ENCODE data around the gene PRKCH.
"Not testable (repeated sequence)": the region's sequence is repeated elsewhere in the genome, so short reads cannot be mapped to it uniquely, and the experiment has no call there.

Gene PRKCH

GRCh38 chr14:61308701-61309100 lies 12.7 kb upstream of the PRKCH start:
- not testable (repeated sequence) for DNase-seq

DNA sequence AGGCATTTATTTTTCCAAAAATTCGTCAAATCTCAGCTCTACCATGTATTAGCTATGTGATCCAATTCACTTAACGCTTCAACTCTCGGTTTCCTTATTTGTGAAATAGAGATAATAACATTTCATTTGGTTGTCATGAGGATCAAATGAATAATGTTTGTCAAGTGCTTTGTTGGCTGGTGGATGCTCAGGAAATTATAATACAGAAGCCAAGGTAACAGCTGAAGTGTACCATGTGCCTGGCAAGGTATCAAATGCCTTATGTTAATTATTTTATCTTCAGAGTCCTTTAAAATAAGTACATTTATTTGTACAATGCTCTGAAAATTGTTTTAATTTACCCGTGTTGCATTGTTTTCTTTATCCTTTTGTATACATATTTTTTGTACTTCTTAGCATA lies 6.1 kb upstream of the PRKCH start:
- no peak for DNase-seq

GRCh38 chr14:61319086-61319485 lies 2.3 kb upstream of the PRKCH start:
- DNase-seq: no peak

DNA sequence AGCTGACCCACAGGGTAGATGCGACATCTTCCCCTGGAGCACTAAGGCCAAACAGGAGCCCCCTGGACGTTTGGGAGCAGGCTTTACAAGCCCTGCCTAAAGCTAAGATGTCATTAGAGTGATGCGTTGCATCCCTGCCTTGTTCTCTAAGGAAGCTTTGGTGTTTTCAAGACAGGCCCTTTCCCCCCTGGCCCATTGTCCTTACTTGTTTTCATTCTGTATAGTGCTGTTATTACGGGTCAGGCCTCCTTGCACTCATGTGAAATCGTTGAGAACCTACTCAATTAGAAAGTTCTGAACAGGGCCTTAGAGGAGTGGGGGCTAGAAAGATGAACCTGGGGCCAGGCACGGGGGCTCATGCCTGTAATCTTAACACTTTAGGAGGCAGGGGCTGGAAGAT lies 1.7 kb upstream of the PRKCH start:
- no peak for DNase-seq

DNA sequence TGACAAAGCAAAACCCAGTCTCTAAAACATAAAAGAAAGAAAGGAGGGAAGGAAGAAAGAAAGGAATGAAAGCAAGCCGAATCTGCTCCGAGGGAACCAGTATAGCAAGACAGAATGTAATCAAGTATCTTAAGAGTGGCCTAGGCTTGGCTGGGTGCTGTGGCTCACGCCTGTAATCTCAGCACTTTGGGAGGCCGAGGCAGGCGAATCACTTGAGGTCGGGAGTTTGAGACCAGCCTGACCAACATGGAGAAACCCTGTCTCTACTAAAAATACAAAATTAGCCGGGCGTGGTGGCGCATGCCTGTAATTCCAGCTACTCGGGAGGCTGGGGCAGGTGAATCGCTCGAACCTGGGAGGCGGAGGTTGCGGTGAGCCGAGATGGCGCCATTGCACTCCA lies 1.2 kb upstream of the PRKCH start:
- not testable (repeated sequence) for DNase-seq

- no peak for DNase-seq
These were observed 484 bp upstream of the PRKCH start for GRCh38 chr14:61320806-61321384.

DNA sequence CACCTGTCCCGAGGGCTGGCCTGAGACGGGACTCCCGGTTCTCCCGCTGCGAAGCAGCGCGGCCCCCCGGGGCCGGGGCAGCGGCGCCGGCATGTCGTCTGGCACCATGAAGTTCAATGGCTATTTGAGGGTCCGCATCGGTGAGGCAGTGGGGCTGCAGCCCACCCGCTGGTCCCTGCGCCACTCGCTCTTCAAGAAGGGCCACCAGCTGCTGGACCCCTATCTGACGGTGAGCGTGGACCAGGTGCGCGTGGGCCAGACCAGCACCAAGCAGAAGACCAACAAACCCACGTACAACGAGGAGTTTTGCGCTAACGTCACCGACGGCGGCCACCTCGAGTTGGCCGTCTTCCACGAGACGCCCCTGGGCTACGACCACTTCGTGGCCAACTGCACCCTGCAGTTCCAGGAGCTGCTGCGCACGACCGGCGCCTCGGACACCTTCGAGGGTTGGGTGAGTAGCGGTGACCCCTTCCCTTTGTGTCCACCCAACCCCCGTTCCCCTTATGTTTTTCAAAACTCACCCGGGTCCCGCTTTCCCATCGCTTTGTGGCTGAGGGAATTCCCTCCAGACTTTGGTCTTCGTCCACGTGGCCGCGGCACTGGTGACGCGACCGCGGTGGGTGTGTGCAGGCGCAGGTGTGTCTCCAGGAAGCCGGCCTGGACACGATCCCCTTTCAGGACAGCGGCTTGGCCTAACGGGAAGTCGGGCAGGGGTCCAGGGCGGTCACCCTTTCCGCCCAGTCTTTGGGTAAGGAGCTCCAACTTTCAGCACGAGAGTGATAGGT lies 826 bp downstream of the PRKCH start:
- no peak for DNase-seq

DNA sequence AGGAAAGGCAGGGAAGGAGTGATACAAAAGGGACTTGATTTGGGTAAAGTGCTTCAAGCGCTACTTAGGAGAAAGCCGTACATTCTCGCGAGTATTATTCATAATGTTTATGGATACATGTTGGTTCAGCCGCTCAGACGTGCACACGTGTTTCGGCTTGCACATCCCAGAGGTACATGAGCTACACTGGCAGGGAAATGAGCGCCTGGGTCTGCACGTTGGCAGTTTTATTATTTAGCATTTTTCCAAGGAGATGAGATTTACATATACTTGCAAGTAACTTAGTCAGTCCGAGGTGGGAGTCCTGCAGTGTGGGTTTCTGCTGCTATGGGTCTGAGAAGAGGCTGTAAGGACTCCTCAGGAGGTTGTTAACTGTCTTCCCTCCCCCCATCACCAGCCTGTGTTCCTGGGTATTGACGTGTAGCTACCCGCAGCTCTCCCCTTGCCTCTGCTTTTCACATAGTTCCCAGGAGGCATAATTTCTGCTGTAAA lies 1.5 kb downstream of the PRKCH start:
- DNase-seq: no peak

DNA sequence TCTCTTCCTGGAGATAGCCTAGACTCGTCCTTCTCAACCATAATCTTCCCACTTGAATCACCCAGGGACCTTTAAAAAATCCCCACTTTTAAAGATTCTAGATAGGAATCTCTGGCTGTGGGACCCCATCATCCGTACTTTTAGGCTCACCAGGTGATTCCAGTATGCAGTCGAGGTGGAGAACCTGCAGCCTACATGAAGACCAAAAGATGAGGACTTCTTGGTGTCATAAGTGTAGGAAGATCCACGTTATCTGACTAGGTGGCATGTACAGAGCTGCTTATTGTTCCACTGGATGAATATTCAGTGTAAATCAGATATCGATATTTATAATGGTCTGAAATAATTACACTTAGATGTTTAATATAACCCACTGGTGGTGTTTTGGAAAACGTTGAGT lies 2.6 kb downstream of the PRKCH start:
- DNase-seq: no peak

DNA sequence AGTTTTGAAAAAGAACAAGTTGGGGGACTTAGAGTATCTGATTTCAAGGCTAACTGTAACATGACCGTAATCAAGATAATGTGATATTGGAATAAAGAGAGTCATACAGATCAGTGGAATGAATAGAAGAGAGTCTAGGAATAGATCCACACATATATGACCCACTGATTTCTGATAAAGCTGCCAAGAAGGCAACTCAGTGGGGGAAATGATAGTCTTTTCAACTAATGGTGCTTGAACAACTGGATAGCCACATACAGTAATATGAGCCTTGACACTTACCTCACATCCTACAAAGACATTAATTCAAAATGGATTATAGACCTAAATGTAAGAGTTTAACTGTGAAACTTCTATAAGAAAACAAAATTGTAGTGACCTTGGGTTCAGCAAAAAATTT lies 3.8 kb downstream of the PRKCH start:
- no peak for DNase-seq

- no peak for DNase-seq
These were observed 4.8 kb downstream of the PRKCH start for GRCh38 chr14:61326146-61326545.

DNA sequence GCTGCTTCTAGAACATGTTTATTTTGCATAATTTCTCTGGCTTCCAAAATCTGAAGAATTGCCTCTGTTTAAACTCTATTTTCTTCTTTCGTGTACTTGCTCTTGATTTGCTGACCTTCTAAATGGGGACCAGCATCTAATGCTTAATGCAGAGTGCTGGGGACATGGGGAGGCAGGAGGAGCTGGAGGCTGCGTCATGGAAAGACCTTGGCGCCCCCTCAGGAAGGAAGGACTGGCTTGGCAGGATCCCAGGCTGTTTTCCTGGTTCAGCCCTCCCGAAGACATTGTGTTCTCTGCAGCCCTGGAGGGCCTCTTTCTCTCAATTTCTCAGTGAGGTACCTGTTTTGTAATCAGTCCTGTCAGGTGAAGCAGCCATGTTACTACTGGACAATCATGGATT lies 5.5 kb downstream of the PRKCH start:
- no peak for DNase-seq

DNA sequence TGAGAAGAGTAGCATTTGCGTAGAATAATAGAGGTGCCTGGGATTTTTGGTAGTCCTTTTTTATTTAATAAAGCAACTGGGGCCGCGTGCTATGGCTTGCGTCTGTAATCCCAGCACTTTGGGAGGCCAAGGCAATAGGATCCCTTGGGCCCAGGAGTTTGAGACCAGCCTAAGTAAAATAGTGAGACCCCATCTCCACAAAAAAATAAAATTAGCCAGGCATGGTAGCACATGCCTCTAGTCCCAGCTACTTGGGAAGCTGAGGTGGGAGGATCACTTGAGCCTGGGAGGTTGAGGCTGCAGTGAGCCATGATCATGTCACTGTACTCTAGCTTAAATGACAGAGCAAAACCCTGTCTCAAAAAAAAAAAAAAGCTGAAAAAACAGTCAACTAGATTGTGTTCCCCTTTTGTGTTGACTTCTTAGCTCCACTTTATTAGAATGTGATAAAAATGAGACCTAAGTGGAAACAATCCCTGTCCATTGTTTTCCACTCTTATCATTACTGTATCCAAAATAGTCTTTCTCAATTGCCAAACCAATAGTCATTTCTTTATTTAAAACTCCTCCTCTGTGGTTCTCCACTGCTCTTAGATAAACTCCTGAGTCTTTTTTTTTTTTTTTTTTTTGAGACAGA lies 7.4 kb downstream of the PRKCH start:
- no peak for DNase-seq

DNA sequence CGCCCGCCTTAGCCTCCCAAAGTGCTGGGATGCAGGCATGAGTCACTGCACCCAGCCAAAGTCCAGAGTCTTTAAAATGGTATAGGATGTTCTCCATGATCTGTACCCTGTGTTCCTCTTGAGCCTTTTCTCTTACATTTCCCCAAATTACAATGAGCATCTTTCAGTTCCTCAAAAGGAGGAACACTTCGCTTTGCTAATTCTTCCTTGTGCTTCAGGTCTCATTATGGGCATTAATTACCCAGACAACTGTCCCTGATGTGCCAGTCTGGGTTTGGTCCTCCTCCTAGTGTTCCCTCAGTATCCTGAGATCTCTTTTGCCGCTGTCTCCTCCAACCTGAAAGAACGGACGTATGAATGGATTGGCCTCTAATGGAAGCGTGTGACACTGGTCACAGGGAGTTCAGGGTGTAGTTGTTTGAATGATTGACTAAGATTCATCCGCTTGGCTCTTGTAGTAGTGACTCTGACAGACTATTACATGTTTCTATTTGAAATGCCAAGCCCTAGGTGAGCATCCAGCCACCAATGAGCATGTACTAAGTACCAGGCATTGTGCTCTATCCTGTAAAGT lies 8.2 kb downstream of the PRKCH start:
- DNase-seq: no peak

- no peak for DNase-seq
These were observed 9.1 kb downstream of the PRKCH start for GRCh38 chr14:61330511-61330910.

GRCh38 chr14:61331992-61332657 lies 10.7 kb downstream of the PRKCH start:
- no peak for DNase-seq

- DNase-seq: no peak
These were observed 11.3 kb downstream of the PRKCH start for GRCh38 chr14:61332658-61333029.

DNA sequence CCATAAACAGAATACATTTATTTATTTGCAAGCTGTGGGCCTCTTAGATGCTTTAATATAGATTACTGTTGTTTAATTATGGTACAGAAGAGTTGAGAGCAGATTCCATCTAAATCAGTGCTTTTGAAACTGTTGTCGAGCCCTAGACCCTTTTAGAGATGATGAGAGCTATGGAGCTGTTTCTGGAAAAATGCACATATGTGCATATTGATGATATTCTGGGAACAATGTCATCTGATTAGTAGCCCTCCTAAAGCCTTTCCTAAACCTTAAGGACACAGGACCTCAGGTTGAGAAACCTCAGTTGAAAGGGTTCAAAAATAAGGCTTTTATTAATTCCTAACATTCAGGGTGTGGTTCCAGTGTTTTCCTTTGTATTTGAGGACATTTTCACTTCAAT lies 11.7 kb downstream of the PRKCH start:
- no peak for DNase-seq

- no peak for DNase-seq
These were observed 12.9 kb downstream of the PRKCH start for GRCh38 chr14:61334197-61334701.

DNA sequence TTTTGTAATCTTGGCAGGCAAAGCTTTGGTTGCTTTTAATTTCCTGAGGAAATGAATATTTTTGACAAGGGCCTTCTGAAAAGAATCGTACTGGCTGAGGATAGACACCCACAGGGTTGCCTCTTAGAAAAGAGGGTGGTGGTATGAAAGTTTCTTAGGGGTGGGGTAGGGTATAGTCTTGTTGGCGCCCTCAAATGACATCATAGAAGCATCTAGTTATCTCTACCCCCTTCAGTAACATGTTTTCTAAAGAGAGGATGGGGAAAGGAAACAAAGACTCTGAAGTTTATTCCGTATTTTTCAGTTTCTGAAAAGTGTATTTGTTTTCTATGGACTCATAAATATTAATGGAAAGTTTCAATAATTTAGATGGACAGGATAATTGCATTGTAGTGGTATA lies 13.7 kb downstream of the PRKCH start:
- no peak for DNase-seq

DNA sequence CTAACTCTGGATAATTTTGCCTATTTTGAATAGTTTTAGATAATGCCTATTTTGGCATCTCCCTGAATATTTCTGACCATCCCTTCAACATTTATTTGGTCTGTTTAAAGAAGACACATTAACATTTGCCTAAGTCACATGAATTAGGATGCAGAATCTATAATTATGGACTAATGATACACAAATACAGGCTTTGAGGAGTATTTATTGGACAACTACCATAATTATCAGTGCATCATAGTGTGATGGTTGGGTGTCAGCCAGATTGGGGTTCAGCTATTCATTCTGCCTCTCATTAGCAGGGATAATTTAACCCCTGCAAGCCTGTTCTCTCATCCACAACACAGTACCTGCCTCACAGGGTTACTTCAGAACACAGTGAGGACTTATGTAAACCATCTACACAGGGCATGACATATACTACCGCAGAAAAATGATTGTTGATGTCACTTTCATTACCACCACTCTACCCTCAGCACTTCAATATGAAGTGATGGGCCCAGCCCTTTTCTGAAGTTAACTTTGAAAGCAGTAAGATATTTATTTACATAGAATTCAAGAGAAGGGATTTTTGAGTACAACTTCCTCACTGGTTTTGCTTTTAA lies 14.4 kb downstream of the PRKCH start:
- no peak for DNase-seq

DNA sequence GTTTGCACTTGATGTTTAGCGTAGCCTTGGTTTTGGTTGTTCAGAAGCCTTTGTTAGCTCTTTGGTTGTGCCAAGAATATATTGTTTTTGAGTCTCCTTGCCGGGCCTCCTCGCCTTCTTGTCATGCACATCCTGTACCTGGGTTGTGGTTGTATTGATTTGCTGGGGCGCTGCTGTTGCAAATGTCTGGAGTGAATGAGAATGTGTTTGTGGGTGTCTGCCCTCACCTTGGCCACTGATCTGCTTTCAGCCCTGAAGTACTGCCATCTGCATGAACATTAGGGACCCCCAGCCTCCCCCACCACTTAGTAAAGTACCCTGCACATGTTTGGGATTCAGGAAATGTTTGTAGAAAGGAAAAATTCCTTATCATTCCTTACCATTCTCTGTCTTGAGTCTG lies 16.5 kb downstream of the PRKCH start:
- no peak for DNase-seq

GRCh38 chr14:61338457-61338856 lies 17.1 kb downstream of the PRKCH start:
- DNase-seq: no peak

Measured in cerebellar nuclear complex (tissue), 1 donor.